Endometrial microvascular endothelial cells (primary cell): ENCODE data around the gene MEG3. TPM values are rescaled to one million over a fixed set of nuclear protein-coding genes. Genes with fewer than 3 reads are reported as not detected.

Source experiments
- in situ Hi-C: cut with HindIII; loops from 2 replicates; pipeline ENCODE4 v1.10.0; 2017; ENCODE audit warnings: low sequenced_read_pairs, low pct_unique_long_range_greater_than_20kb; ENCODE audit errors: inconsistent ontology term
- total RNA-seq: library from RNA; depleted of rRNA; stranded (reverse); fragments of >200 nt; gene quantifications from one replicate; pipeline ENCODE4 v1.2.3, GENCODE V29; 2015; ENCODE audit errors: inconsistent ontology term

The MEG3 gene
- total RNA-seq, 1 donor from 2014 or later, result 107 TPM

- in situ Hi-C loops, result no loop called here
These were observed 45.6 kb downstream of the MEG3 start for GRCh38 chr14:100871234-100872186.

- in situ Hi-C loops, result no loop called here
These were observed 46.6 kb downstream of the MEG3 start for GRCh38 chr14:100872259-100873095.

- in situ Hi-C loops, result no loop called here
These were observed 47.2 kb downstream of the MEG3 start for GRCh38 chr14:100873096-100873482.

GRCh38 chr14:100874051-100874410, 48.1 kb downstream of the MEG3 start:
- in situ Hi-C loops, result no loop called here

- in situ Hi-C loops, result no loop called here
These were observed 48.6 kb downstream of the MEG3 start for GRCh38 chr14:100874411-100875091.

- in situ Hi-C loops, result no loop called here
These were observed 49.2 kb downstream of the MEG3 start for GRCh38 chr14:100875126-100875525.

GRCh38 chr14:100875861-100876590, 50.1 kb downstream of the MEG3 start:
- in situ Hi-C loops, result no loop called here

- in situ Hi-C loops, result no loop called here
These were observed 52.6 kb downstream of the MEG3 start for GRCh38 chr14:100878271-100879146.

- in situ Hi-C loops, result no loop called here
These were observed 53.3 kb downstream of the MEG3 start for GRCh38 chr14:100879194-100879593.

- in situ Hi-C loops, result no loop called here
These were observed 53.9 kb downstream of the MEG3 start for GRCh38 chr14:100879782-100880181.

- in situ Hi-C loops, result no loop called here
These were observed 54.6 kb downstream of the MEG3 start for GRCh38 chr14:100880271-100881101.

- in situ Hi-C loops, result no loop called here
These were observed 55.5 kb downstream of the MEG3 start for GRCh38 chr14:100881211-100882025.

- in situ Hi-C loops, result no loop called here
These were observed 56.4 kb downstream of the MEG3 start for GRCh38 chr14:100882026-100882967.

- in situ Hi-C loops, result no loop called here
These were observed 57.3 kb downstream of the MEG3 start for GRCh38 chr14:100882991-100883788.

GRCh38 chr14:100883789-100884101, 57.8 kb downstream of the MEG3 start:
- in situ Hi-C loops, result no loop called here
